ENCODE data around the gene SAP130.

DNA sequence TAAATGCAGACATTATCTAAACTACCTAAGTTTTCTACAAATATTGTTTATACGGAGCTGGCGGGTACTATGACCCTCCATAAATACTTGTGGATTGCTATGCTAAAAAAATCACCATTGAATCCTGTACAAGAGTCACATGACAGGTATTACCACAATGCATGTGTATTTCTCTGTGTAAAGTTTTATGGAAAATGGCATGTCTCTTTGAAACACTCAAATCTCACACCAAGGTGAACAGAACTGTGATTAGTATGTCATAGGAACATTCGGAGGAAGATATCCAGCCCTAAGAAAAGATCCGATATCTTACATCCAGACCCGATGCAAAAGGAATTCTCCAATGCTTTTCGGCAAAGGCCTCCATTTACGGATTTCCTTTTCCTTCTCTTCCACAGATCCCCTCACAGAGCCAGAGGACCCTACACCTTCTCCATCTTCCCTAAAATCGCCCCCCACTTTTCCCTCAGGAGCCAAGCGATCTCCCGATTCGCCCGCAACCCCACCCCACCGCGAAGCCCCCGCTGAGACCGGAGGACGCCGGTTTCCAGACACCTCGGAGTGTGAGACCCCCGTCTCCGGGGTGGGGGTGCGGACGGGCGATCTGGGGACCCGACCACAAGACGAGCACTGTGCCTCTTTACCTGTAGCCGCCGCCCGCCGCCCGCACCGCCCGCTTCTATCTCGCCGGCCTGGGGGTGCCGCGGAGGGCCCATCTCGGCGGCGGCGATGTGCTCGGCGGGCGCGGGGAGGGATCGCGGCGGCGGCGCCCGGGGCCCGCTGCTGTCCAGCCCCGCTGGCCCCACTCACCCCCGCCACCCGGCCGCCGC, 1.2 kb downstream of the SAP130 start:
- TF ChIP-seq, protein P1, sequence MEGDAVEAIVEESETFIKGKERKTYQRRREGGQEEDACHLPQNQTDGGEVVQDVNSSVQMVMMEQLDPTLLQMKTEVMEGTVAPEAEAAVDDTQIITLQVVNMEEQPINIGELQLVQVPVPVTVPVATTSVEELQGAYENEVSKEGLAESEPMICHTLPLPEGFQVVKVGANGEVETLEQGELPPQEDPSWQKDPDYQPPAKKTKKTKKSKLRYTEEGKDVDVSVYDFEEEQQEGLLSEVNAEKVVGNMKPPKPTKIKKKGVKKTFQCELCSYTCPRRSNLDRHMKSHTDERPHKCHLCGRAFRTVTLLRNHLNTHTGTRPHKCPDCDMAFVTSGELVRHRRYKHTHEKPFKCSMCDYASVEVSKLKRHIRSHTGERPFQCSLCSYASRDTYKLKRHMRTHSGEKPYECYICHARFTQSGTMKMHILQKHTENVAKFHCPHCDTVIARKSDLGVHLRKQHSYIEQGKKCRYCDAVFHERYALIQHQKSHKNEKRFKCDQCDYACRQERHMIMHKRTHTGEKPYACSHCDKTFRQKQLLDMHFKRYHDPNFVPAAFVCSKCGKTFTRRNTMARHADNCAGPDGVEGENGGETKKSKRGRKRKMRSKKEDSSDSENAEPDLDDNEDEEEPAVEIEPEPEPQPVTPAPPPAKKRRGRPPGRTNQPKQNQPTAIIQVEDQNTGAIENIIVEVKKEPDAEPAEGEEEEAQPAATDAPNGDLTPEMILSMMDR (IDR thresholded peaks at IDR 0.05), result no peak
- TF ChIP-seq POLR2A (IDR thresholded peaks at IDR 0.05), result no peak
- no peak for TF ChIP-seq POLR2AphosphoS5 (IDR thresholded peaks at IDR 0.05)

Measured in suprapubic skin (tissue), 4 donors.